GM19395 (cell line): ENCODE results near the gene PPP3CA.
"Not testable (repeated sequence)": the region's sequence is repeated elsewhere in the genome, so short reads cannot be mapped to it uniquely, and the experiment has no call there.

ENCODE experiments used
- ATAC-seq: cut with Tn5 transposase; IDR thresholded peaks from one replicate; pipeline ENCODE4 v1.9.1; 2021; ENCODE audit warnings: mild to moderate bottlenecking, moderate library complexity; ENCODE audit not compliant: unreplicated experiment

PPP3CA gene

DNA sequence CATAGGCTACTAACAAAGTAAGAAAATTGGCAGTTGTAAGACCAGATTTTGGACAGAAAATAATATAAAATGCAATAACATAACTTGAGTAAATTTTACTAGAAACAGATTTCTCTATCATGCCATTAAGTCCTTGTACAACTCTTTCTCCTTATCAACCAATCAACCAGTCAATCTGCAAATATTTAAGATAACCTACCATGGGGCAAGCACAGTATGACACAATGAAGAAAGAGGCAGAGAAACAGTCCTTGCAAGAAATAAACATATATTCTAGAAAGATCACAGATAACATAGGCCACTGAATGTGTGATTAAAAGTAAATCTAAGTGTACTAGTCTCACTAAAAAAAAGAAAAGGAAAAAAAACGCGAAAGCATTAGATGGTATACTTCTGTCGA, 194.8 kb downstream of the PPP3CA start:
- ATAC-seq = no peak

DNA sequence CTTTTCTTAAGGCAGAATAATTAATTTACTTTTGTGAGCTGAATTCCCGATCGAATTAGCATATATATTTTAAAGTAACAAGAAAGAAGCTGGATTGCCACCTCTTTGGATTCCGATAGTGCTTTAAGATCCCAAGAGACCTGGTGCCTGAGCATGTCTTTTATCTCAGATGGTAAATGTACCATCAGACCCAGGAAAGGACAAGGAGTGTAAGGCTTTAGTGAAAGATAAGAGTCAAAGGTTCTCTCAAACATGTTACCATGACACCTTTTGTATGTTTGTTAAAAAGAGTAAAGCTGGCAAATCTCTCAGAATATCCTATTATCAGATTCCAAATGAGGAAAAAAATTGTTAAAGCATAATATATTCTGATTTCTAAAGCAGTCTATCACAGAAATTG, 198.8 kb downstream of the PPP3CA start:
- ATAC-seq = no peak

DNA sequence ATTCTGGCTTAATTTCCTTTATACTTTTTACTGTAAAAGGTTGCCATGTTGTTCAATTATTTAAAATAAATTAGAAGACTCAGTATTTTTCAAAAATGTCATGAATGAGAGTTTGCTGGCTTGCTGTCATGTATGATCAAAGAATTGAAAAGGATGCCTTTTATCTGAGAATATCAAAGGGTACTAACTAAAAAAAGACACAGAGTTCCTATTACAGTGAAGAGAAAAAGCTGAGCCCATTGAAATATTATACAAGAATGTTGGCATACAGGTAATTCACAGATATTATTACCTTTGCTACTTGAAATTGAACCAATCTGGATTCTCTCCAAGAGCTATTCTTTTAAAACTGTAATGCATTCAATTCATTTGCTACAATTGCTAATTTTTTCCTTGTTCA, 200.0 kb downstream of the PPP3CA start:
- ATAC-seq = no peak

DNA sequence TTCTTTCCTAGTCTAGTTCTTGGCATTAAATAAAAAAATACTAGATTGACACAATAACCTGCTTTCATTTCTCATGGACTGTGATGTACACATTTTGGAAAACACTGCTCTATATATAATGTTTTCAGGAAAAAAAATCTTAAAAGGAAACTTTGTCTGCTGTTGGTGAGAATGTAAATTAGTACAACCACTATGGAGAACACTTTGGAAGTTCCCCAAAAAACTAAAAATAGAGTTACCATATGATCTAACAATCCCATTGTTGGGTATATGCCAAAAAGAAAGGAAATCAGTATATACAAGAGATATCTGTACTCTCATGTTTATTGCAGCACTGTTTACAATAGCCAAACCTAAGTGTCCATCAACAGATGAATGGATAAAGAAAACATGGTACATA, 202.3 kb downstream of the PPP3CA start:
- ATAC-seq = no peak

DNA sequence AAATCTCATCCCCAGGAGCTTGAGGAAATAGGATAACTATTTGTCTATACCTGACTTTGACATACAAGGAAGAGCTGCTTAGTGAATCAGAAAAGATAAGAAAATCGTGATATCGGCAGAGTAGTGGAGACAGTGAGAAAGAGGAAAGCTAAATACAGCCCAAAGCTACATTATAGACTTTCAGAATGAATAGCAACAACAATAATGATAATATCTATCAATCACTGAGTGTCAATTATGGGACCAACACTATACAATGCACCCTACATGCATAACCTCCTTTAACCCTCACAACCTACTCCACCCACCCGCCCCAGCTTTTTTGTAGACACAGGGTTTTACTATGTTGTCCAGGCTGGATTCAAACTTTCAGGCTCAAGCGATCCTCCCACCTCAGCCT, 205.1 kb downstream of the PPP3CA start:
- no peak for ATAC-seq

DNA sequence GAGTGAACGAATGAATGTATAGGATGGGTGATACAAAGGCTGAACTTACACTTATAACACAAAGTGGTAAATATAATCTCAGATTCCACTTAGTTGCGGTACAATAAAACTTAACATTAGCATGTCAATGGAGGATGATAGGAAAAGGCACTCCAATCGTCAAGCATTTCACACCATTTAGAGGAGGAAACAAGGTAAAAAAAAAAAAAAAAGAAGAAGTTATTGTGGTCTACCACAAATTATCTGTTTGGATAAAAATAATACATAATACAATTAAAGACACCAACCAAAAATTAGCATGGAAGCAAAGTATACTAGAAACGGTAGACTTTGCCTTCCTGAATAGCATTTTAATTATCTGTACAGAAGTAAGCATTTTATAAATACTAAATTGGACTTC, 205.5 kb downstream of the PPP3CA start:
- no peak for ATAC-seq

DNA sequence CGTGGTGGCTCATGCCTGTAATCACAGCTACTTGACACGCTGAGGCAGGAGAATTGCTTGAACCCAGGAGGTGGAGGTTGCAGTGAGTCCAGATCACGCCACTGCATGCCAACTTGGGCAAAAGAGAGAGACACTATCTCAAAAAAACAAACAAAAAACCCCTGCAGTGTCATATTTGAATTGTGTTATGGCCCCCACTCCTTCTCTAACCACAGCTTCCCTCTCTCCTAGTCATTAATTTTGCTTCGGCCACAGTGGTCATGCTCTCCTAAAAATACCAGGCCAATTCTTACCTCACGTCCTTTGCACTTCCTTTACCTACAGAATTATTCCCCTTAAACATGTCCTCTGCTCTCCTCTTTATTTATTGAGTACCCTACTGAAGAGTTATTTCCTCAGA, 206.1 kb downstream of the PPP3CA start:
- no peak for ATAC-seq

DNA sequence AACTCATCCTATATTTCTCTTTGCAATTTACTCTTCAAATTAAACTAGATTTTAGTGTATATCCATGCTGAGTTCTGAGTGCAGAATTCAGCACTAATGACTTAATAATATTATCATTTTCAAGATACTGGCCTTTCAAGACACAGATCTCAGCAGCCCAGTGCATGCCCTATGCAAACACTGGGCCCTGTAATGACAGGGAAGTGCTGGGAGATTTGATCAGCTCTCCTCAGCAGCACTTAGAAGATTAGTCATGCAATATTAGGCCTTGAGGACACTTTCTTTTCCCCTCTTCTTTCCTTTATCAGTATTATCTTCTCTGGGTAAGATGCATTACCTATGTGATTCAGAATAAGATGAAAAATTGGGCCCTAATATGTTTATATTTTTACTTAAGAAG, 207.1 kb downstream of the PPP3CA start:
- ATAC-seq = no peak

DNA sequence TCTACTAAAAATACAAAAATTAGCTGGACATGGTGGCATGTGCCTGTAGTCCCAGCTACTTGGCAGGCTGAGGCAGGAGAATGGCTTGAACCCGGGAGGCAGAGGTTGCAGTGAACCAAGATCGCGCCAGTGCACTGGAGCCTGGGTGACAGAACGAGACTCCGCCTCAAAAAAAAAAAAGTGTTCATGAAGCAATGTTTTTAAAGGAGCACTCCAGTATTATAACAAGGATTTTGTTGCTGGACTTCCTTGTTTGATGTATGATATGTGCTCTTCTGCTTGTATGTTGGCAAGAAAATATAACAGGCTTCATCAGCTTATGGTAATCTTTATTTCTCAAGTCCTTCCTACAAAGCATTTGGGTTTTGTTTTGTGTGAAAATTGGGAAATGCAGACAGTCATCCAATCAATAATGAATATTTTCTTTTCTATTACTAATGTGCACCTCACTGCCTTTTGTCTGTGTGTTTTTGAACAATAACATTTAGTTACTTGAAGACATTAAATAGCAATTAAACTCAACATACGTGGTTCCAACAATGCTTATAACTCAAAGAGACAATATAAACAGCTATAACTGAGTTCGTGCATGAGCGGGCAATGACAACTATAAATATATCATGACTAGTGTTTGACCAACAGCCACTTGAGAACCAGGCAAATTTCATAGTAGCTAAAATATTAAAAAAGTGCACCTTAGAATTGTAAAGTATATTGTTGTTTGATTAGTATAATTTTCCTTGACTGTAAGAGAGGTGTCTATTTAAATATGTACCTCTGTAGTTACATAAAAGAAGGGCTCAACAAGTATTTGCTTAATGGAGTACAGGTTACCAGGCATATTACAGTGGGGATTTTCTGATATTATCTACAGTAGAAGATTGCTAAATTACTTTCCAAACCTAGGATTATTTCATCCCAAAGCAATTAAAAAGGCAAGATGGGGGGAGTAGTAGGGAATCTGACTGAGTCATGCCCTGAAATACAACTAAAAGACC, 210.7 kb downstream of the PPP3CA start:
- ATAC-seq = no peak

DNA sequence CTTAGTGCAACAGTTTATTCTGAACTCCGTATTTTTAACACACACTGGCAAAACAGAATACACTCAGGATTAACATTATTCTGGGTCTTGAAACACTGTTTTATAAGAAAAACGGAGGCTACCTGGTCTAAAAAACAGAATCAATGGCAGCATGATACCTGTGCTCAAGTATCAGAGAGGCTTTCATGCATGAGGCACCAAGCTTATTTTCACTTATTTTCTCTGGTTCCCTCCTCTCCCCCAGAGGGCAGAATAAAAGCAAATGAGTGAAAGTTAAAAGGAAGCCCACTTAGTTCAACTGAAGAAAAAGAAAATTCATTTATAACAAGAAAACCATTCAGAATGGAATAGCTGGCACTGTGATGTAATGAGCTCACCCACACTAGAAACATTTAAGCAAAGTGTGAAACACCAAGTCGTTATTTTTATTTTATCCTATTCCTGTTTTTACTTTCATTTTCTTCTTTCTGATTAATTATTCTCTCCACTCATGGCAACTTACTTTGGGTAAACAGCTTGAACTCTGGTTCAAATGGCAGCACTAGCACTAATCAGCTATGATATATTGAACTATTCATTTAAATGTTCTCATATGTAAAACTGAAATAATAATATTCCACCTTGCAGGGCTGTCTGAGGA, 211.8 kb downstream of the PPP3CA start:
- peak; percentile 73 for ATAC-seq

DNA sequence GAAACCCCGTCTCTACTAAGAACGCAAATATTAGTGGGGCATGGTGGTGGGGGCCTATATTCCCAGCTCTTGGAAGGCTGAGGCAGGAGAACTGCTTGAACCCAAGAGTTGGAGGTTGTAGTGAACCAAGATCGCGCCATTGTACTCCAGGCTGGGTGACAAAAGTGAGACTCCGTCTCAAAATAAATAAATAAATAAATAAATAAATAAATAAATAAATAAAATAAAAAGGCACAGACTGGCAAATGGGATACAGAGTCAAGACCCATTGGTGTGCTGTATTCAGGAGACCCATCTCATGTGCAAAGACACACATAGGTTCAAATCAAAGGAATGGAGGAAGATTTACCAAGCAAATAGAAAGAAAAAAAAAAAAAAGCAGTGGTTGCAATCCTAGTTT, 216.3 kb downstream of the PPP3CA start:
- not testable (repeated sequence) for ATAC-seq

DNA sequence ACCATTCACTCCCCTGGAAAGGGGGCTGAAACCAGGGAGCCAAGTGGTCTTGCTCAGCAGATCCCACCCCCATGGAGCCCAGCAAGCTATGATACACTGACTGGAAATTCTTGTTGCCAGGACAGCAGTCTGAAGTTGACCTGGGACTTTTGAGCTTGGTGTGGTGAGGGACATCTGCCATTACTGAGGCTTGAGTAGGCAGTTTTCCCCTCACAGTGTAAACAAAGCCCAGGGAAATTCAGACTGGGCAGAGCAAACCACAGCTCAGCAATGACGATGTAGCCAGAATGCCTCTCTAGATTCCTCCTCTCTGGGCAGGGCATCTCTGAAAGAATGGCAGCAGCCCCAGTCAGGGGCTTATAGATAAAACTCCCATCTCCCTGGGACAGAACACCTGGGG, 218.4 kb downstream of the PPP3CA start:
- not testable (repeated sequence) for ATAC-seq

DNA sequence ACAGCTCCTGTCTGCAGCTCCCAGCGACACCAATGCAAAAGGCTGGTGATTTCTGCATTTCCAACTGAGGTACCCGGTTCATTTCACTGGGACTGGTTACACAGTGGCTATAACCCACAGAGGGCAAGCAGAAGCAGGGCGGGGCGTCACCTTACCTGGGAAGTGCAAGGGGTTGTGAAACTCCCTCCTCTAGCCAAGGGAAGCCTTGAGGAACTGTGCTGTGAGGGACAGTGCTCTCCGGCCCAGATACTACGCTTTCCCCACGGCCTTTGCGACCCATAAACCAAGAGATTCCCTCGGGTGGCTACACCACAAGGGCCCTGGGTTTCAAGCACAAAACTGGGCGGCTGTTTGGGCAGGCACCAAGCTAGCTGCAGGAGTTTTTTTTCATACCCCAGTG, 218.9 kb downstream of the PPP3CA start:
- no peak for ATAC-seq

DNA sequence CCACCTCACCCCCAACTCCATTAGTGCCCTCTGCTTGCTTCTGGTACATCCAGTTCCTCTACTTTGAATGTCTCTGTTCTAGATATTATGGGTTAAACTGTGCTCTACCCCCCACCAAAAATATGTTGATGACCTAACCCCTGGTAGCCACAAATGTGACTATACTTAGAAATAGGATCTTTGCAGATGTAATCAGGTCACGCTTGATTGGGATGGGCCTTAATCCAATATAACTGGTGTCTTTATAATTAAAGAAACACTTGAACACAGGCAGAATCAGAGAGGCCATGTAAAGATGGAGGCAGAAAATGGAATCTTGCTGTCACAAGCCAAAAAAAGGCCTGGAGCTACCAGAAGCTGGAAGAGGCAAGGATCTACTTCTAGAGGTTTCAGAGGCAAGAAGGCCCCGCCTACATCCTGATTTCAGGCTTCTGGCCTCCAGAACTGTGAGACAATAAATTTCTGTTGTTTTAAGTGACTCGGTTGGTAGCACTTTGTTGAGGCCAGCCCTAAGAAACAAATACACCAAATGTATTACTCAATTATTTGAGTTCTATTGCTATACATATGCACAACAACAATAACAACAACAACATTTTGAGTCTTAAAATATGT, 220.0 kb downstream of the PPP3CA start:
- ATAC-seq = peak; percentile 53

DNA sequence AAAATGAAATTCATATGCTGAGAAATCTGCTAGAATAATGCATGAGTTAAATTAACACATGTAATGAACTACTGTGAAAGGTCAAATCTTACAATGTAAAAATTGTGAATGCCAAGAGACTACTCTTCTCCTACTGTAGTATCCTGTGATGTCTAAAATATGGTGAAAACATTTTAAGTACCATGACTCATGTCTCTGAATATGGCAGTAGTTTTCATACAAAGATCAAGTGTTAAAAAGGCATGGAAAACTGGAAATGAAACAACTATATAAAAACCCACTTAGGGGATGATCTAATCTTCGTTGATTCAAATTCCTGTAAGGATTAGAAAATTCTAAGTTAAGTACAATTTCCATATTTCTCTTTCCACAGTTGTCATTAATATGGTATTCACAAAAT, 221.3 kb downstream of the PPP3CA start:
- no peak for ATAC-seq

DNA sequence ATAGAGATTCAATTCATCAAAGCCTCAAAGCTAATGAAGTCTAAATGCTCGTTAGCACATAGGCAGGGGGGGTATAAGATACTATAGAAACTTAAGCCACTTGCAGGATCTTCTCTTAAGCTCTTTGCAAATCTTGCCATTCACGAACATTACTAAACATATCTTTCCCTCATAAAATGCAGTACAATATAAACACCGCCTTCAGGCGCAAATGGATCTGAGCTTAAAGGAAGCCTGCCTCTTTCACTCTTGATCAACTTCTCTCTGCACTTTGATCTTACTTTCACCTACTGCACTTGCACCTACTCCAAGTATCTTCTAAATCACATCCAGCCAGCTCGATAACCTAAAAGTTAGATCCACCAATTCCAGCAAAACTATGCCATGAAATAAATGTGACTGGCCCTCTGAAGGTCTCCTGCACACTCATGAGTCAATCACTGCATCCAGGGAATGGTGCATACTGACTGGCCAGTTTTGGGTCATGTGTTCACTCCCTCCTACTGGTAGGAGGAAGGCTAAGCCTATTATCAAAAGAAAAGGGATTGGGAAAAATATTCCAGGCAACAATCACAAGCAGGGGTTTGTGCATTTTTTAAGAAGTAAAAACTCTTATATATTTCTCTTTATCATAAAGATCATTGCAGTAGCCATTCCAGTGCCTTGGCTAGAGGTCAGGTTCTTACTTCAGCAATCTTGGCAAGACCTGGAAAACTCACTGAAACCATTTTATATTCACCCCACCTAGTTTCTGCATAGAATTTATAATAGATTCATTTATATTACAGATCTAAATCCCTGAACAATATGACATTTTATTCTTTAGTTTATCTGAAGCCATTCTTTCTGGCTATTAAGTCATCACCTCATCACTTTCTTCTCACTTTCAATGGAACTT, 222.0 kb downstream of the PPP3CA start:
- no peak for ATAC-seq

DNA sequence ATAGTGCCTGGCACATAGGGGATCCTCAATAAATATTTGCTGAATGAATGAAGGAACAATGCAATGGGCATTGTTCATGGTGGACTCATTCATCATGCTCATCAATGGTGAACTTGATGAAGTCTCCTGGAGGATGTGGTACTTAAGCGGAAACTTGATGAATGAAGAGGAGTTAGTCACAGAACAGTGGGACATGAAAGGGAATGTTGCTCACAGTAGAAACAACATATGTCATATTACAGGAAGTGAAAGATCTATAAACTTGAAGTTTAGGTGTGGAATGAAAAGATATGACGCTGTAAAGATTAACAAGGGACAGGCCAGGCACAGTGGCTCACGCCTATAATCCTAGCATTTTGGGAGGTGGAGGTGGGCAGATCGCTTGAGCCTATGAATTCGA, 224.1 kb downstream of the PPP3CA start:
- ATAC-seq = no peak

DNA sequence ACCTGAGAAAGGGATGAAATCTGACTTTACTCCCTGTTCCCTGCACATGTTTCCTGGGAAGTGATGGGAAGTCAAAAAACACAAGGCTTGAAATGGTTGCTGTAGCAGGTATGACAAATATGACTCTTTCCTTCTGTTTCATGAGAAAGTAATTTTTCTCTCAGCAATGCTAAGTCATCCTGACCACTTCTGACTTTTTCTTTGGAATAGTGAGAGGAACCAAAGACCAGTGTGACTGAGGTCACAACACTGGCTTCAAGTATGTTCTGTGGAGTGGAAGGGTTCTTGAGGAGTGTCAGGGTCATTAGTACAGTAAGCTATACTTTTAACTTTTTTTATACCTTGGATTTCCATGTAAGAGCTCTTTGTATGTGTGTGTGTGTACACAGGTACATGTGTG, 225.3 kb downstream of the PPP3CA start:
- ATAC-seq = no peak

DNA sequence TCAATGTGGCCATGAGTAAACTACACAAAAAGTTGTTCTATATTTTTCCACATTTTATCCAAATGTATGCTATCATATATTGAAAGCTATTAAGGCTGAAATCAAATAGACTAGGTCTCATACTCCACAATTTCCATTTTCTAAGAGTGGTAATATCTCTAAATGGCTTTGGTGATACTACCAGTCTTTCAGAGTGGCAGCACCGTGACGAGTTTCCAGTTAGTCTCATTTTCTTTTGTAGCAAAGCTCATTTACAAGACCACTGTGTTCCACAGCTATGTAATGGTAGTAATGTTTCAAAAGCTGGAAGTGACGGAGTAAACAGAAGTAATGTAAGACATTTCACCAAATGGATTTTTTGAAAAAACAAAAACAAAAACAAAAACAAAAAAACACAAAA, 228.2 kb downstream of the PPP3CA start:
- ATAC-seq = no peak

DNA sequence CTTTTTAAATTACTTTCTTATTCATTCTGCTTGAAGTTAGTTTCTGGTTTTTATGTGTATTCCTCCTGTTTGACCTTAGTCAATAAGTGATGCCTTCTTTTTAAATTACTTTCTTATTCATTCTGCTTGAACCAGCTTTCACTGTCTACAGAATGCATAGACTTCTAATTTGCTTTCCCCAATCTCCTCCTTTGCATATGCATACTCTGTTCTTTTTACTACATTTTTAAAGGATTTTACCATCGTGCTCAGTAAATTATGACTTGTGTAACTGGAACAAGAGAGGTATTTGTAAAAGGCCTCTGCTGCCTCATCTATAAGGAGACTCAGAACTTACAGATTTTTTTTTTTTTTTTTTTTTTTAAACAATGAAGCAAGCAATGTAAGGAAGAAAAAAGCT, 228.7 kb downstream of the PPP3CA start:
- no peak for ATAC-seq

DNA sequence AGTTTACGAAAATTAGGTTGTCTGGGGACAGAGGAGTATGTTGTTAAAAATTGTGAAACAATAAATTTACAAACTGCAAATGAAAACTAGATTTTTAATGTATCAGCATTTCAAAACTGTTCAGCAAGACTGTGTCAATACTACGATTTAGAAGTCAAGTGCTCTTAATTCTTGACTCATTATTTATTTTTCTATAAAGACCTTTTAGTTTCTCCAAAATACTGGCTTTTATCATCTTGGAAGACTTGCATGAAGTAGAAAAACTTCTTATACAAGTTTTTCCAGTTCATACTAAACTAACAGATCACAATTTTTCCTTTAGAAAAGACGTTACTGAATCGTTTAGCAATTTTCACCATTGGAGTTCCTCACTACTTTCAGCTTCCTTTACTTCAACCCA, 231.4 kb downstream of the PPP3CA start:
- ATAC-seq = no peak
